C4-2B (cell line): ENCODE data around the gene IL1R2.

Experiments
- ZFX ChIP-seq: fragments of 450-650 bp; IDR thresholded peaks from 2 replicates; pipeline ENCODE4 v1.6.1; 2017
- TF ChIP-seq, protein P1 (sequence below): fragments of 450-650 bp; conservative IDR thresholded peaks from 2 replicates; pipeline ENCODE4 v1.5.1; 2017; ENCODE audit warnings: mild to moderate bottlenecking

DNA sequence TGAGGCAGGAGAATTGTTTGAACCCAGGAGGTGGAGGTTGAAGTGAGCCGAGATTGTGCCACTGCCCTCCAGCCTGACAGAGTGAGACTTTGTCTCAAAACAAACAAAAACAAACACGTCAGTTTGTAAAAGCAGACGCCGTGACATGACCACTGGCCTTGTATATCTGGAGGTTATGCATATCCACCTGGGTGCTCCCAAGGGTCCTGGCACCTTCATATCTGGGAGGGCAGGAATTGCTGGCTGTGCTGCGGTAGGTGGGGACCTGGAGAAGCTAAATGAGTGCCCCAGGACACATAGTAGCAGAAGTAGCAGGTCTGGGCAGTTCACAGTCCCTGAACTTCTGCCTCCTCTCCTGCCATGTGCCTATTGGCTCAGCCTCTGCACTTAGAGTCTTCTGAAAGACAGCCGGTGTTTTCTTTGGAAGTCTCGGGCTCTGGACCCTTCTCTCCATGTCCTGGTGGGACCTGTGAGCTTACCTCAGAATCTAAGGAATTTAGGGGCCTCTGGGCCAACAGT is 30.9 kb upstream of the IL1R2 start:
- TF ChIP-seq, protein P1, sequence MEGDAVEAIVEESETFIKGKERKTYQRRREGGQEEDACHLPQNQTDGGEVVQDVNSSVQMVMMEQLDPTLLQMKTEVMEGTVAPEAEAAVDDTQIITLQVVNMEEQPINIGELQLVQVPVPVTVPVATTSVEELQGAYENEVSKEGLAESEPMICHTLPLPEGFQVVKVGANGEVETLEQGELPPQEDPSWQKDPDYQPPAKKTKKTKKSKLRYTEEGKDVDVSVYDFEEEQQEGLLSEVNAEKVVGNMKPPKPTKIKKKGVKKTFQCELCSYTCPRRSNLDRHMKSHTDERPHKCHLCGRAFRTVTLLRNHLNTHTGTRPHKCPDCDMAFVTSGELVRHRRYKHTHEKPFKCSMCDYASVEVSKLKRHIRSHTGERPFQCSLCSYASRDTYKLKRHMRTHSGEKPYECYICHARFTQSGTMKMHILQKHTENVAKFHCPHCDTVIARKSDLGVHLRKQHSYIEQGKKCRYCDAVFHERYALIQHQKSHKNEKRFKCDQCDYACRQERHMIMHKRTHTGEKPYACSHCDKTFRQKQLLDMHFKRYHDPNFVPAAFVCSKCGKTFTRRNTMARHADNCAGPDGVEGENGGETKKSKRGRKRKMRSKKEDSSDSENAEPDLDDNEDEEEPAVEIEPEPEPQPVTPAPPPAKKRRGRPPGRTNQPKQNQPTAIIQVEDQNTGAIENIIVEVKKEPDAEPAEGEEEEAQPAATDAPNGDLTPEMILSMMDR: no peak
- no peak for TF ChIP-seq ZFX
